ENCODE results near the gene TMCC2.

TMCC2 gene

DNA sequence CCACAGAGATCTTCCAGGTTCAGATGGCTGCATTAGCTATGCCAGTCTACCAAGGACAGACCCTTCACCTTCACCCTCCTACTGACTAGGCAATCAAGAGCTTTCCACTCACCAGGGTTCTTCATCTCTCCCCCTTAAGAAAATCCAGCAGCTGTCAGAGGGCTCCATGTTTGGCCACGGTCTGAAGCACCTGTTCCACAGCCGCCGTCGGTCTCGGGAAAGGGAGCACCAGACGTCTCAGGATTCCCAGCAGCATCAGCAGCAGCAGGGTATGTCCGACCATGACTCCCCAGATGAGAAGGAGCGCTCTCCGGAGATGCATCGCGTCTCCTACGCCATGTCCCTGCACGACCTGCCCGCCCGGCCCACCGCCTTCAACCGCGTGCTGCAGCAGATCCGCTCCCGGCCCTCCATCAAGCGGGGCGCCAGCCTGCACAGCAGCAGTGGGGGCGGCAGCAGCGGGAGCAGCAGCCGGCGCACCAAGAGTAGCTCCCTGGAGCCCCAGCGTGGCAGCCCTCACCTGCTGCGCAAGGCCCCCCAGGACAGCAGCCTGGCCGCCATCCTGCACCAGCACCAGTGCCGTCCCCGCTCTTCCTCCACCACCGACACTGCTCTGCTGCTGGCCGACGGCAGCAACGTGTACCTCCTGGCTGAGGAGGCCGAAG, 13.8 kb downstream of the TMCC2 start:
- no peak for DNase-seq

DNA sequence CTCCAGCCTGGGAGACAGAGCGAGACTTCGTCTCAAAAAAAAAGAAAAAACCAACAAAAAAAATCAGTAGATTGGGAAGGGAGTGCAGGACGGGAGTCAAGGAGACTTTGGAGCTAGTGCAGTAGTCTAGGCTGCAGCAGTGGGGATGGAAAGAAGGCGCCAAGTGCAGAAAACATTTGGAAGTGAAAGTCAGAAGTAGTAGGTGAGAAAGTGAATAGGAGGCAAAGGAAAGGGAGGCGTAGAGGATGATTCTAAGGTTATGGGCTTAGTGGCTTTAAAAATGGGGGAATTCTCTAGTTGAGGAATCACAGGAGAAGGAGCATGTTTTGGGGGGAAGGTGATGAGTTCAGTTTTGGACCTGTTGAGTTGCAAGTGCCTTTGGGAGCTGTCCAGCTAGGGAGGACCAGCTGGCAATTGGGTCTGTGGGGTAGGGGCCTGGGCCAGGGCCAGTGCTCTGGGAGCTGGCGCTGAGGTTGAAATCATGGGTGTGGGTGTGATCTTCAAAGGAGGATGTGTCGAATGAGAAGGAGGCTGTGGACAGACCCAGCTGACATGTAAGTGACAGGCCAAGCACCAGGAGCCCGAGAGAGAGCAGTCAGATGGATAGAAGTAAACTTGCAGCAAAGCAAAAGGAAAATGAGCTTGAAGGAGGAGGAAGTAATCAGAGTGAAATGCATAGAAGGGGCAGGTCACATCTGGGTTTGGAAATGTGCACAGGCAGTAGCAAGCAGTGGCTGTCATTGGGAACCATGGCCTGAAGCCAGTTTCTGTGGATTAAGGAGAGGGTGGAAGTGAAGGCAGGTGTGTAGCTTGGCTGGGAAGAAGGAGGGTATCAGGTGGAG, 15.8 kb downstream of the TMCC2 start:
- DNase-seq: no peak

DNA sequence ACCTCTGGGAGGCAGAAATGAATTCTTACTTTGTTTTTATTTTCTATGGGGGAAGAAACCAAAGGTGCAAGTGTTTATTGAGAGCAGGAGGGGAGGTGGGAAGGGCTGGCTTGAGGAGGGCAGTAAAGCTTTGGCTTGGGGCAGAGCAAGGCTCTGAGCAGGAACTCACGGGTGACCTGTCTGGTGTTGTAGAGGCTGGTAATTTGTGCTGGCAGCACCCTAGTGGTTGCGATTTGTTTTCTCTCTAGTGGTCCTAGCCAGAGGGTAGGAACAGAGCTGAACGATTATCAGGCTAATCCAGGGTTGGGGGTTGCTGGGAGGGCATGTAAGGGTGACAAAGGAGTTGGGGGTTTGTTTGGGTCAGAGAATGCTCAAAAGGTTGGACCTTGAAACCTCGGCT, 16.6 kb downstream of the TMCC2 start:
- no peak for DNase-seq

DNA sequence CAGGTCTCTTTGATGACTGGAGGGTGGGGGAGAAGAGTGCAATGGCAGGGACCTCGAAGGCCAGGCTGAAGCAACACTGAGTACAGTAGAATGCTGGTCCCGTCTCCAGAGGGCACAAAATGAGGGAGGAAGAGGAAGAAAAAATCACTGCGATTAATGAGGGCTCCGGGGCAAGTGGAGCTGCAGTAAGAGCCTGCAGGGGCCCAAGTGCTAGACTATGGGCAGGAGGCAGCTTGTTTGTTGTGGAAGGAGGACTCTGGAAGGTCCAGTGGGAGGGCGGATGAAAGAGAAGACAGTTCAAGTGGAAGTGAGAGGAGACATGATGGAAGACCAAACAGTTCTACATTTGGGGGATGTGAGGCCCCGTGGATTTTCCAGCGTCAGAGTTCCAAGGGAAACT, 17.4 kb downstream of the TMCC2 start:
- DNase-seq: no peak

DNA sequence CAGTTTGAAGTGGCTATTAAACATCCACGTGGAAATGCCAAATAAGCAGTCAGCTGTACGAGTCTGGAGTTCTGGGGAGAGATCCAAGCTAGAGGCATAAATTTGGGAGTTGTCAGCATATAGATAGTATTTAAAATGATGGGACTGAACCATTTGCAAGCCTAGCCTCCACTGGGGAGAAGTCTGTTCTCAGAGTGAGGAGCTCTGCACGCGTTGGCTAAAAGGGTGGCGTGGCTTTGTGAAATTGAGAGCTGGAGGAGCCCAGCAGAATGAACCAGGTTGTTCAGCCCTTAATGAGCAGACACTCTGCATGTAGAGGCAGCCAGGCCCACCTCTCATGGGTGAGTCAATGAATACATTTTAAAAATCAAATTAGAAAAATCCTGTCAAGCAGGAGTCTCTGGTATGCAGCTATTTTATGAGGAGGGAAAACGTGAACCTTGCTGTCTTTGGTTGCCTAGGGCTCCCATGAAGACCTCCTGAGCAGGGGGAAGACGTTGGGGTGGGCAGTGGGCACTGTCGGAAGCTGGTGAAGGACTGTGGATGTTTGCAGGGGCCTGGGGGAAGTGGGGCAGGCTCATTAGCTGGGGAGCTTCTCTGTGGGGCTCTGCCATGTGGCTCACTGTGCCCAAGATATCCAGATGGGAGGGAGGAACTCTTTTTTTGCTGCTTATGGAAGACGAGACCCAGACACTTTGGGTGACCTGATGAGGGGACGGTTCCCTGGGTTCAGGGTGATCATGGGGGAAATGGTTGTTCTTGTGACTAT, 18.8 kb downstream of the TMCC2 start:
- no peak for DNase-seq

DNA sequence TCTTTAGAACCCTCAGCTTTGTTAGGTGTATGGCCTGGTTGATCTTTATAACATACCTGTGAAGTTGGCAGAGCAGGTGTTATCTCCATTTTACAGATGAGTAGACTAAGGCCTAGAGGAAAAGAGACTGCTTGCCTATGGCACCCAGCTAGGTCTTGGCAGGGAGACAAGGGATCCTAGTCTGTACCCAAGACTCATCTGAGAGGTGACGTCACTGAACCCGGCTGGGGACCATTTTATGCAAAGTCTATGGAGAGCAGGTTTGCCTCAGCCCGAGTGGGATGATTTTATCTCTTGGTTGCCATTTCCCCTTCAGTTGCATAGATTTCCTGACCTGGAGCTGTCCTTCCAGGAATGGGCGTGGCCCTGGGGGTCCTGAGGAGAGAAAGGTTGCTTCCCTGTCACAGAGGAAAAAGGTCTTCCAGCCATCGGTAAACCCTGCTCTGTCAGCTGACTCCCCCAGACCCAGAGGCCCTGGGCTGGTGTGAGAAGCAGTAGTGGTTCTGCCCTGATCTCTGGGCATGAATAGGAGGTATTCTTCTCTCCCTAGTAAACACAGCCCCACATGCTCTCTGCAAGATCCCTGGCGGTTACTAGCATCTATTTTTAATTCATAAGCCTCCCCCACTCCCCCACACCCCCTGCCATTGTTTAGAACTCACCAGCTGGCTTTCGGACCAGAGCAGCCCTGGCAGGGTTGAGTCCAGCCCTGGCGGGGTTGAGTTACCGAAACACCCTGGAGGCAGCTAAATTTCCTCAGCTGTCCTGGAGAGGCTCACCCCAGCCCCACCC, 19.6 kb downstream of the TMCC2 start:
- no peak for DNase-seq

DNA sequence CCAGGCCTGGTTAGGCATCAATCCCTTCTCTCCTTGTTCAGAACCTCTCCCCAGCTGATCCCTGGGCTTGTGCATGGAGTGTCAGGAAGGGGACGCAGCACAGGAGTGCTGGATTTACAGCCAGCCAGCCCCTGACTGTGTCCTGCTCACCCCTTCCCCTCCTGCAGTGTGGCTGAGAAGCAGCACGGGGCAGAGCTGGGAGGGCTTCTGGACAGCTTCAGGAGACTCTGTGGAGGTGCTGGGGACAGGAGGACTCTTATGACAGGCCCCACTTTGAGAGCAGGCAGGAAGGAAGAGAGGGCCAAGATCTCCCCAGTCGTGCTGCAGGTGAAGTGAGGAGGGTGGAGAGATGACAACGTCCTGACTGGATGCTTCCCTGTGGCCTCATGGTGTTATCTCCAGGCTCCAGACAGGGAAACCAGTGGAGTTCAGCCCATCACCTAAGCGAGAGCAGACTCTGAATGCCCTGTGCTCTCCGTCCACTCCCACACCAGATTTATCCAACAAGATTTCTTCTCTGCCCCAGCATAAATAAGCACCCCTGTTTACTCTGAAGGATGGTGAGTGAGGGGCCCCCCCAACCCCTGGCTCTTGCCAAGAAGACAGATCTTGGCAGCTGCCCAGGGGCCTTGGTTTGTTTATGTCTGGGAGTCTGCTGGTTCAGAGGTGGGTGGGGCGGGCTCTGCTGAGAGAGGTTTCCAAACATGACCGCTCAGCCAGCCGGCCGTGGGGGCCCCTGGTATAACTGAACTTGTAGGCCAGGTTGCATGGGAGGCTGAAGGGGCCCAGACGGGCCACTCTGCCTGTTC, 21.3 kb downstream of the TMCC2 start:
- DNase-seq: no peak

DNA sequence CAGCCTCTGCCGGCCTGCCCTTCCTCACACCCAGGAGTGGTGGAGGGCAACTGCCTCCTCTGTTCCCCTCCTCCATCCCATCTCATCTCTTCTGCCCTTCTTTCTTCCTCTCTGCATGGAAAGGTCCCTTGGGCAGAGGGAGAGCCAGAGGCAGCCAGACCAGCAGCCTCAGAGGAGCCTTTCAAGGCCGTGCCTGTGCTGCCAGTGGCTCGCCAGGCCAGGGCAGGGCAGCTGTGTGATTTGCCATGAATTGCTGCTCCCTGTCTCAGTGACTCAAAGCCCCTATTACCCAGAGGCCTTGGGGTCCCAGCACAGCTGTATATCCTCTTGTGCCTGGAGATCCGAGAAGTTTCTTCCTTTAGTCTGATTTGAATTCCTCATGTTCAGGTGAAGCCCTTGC, 21.9 kb downstream of the TMCC2 start:
- no peak for DNase-seq

DNA sequence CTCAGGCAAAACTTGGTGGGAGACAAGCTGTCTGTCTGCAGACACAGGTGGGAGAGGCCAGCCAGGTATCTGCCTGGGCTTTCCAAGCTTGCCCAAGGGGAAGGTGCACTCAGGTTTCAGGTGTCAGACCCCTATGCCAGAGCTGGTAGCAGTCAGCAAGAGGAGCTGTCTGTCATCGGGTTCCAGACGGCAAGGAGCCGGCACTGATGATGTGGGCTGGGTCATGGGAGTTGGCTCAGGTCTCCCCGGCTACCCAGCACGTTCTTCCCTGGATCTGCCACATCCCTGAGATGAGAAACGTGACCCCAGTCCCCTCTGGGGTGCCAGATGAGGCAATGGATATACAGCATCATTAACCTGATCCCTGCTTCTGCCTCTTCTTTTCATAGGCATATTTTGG, 23.0 kb downstream of the TMCC2 start:
- DNase-seq: no peak

DNA sequence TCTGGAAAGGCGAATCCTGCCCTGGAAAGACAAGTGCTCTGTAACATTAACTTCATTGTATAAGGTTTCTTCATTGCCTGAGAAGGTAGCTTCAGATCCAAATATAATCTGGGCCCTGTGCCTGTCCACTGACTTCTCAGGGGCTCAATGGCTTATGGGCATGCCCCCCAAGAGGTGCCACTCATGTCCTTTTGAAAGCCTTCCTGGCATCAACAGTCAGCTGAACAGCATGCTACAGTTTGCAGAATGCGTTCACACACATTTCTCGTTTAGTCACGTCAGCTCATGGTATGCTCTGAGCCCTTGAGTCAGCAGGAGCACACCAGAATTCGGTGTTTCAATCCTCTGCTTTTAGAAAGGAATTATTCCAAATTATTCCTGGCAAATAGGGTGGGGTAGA, 23.8 kb downstream of the TMCC2 start:
- no peak for DNase-seq

DNA sequence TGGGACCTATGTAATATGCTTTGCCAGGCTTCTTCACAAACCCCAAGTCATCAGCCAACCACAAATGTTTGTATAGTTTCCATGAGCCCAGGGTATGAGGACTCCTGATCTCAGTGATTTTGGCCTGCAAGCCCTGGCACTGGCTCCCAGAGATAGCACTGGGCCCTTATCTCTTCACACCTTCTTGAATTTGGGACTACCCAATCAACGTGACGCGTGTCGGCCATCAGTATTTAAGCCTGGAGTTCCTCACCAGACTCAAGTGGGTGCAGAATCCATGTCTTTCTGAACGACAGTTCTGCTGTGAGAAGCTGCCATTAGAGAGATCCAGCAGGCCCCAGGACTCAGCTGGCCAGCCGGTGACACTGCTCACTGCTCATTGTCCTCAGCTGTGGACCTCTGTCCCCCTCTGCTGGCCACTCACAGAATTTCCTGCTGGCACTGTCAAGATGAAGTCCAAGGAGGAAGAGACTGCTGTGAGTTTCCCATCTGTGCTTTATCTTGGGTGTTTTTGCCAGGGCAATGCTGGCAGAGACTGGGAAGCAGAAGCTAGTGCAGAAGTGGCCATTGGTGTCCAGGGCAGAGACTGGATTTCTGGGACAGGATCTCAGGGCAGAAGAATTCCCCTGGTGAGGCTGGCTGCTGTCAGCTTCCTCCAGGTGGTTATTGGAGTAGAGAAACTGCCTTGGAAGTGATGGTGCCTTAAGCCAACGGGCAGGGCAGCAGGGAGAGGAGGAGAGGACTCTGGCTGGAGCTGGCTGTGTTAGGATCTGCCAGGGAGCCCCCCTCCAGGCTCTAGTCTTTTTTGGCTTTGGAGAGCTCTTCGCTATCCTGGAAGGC, 28.4 kb downstream of the TMCC2 start:
- DNase-seq: peak; percentile 72

DNA sequence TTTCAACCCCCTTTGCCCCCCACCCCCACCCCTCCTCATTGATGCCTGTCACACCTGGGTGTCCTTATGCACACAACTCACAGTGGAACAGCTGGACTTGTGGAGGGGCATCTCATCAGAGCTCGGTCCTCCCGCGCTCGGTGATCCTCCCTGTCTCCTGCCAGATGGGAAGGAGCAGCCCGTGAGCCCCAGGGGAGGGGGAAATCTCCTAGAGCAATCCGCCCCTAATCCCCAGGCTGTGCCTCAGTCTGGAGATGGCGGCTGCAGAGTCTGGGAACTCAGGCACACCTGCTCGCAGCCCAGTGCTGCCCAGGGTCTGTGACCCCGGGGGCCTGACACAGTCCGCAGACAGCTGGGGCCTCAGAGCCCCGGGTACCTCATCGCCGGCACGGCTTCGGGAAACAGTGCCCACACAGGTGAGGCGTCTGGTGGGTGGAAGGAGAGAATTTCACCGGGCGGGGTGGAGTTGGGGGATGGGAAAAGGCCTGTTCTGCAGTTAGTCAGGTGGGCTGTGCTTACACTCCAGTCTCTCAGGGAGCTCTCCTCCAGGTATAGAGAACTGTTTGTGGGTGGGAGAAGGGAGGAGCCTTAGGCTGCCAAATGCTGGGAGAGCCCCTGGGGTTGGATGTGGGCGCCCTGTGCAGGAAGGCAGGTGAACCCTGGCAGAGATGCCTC, 29.3 kb downstream of the TMCC2 start:
- DNase-seq: no peak

DNA sequence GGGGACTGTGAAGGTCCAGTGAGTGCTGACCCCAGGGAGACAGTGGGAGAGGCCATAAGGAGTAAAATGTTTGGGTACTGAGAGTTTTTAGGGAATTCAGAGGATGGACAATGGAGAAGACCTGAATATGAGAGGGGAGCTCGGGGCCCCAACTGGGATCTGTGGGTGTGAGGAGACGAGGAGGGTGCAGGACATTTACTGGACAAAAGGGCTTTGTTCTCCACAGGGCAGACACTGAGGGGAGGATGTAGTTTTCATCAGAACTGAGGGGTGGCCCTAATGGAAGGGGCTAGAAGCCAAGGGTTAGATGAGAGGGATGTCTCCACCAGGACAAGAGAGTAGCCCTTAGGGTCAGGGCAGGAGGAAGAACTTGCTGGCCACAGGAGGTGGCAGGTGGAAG, 30.0 kb downstream of the TMCC2 start:
- DNase-seq: no peak

DNA sequence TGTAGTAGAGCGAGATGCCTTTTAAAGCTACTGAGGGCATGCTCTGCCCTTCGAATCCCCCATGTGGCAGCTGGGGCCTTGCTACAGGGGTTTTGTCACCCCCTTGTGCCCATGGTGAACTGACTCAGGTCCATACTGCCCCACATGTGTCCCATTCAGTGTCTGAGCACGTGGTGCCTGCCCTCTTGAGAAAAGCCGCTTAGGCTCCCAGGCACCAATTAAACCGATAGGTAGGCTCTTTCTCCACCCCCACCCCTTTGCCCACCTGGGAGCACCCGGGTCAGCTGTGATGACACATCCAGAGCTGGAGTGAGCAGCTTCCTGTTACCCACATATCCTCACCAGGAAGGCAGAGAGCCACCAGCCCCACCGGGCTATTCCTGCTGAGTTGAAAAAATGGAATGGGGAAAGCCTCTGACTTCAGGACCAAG, 30.5 kb downstream of the TMCC2 start:
- DNase-seq: no peak

DNA sequence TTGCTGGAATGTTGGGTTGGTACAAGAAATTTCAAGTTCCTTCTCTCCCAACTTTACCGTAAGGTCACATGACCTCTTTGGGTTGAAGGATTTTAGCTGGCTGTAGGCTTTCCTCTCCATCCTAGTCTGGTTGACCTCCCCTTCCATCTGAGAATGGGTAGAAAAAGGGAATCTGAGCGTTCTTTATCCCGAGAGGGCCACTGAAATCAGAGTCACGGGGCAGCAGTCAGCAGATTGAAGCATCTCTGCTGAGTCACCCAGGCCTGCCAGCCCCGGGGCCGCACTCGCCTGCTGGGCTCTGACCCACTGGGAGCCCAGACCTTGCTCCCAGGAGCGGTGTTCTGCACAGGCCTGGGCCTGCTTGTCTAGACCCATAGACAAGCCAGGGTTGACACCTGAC, 31.0 kb downstream of the TMCC2 start:
- DNase-seq: no peak

DNA sequence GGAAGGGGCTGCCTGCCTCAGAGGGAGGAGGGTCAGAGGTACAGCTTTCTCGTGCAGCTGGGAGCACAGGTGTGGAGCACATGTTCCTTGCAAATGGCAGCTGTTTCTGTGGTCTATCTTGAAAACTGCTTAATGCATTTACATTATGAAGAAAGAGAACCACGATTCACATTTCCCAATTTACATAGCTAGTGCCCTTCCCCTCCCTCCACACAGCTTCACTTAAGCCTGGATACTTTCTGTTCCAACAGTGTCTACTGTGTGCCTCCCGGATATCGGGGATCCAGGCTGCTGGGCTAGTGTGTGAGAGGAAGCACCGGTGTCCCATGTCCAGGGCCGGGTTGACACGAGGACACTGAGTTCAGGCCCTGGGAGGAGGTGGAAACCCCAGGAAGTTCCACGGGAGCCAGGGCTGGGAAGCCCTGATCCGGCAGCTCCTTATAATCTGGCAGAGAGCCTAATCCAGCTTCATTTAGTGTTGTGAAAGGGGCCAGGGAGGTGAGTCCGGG, 31.6 kb downstream of the TMCC2 start:
- DNase-seq: no peak

DNA sequence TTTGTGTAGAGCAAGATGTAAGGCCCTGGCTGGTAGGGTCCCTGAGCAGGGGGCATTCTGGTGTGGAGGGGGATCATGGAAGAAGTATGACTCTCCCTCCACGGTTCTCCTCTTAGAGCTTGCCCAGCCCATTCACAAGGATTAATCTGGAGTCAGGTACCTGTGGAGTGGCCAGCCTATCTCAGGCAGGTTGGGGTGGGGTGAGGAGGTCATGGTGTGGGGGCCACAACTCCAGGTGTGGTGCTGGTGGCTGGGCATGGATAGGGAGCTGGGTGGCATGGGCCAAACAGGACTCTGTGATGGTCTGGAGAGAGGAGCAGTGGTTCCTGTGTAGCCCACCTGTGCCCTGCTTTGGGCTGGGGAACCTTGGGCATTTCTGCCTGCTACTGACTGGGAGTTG, 32.3 kb downstream of the TMCC2 start:
- DNase-seq: no peak

DNA sequence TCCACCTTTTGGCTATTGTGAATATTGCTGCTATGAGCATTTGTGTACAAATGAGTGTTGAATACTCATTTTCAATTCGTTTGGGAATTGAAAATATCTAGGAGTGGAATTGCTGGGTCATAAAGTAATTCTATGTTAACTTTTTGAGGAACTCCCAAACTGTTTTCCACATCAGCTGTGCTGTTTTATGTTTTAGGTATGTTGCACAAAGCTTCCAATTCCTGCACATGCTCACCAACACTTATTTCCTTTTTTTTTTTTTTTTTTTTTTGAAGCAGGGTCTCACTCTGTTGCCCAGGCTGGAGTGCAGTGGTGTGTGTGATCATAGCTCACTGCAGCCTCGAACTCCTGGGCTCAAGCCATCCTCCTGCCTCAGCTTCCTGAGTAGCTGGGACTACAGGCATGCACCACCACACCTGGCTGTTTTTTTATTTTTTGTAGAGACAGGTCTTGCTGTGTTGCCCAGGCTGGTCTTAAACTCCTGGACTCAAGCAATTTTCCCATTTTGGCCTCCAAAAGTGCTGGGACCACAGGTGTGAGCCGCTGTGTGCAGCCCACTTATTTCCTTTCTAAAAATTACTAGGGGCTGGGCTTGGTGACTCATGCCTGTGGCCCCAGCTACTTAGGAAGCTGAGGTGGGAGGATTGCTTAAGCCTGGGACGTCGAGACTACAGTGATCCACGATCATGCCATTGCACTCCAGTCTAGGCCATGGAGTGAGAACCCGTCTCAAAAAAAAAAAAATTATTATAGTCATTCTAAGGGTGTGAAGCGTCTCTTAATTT, 33.4 kb downstream of the TMCC2 start:
- DNase-seq: no peak

DNA sequence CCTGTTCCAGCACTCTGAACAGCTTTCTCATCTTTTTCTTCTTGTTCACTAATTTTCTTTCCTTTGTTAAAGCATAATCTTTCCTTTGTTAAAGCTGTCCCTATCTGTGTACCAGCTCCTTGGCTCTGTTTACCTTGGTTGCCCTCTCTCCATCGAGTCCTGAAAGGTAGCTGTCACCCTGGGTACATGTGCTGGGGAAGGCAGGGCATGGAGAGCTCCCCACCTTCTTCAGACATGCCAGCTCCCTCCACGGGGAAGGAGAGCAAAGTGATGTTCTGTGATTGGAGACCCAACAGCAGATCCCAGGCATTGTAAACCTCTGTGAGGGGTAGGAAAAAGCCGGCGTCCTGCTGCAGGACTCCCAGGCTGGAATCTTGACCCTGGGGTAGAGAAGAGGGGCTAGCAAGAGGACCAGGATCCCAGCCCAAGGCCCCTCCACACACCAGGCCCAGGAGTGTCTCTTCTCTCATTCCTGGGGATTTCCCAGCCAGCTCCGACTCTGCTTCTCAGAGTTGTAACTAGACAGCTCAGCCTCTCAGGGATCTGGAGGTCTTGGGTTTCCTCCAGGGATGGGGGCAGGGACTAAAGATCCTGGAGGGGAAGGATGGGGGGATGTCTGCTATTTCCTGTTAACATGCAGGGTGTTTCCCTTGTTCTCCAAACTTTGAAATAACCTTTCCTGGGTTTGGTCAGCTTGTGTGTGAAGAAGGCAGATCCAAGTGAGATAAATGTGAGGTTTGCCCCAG, 34.4 kb downstream of the TMCC2 start:
- DNase-seq: no peak
